ENCODE measurements around the gene MICALL1.

GRCh38 chr22:37918580-37919270 is 12.6 kb downstream of the MICALL1 start:
- TF ChIP-seq EZH2 (IDR thresholded peaks at IDR 0.05) = no peak
- TF ChIP-seq POLR2AphosphoS5 (IDR thresholded peaks at IDR 0.05; ENCODE audit: borderline replicate concordance, low read depth, low read length) = no peak
- TF ChIP-seq FOXP2 (optimal IDR thresholded peaks at IDR 0.05; ENCODE audit: control extremely low read depth, extremely low read length, insufficient read depth) = no peak

Measured in SK-N-MC (cell line).